HK-2 (cell line): ENCODE data around the gene SHBG.
"Not testable (repeated sequence)": the region's sequence is repeated elsewhere in the genome, so short reads cannot be mapped to it uniquely, and the experiment has no call there.

Source experiments
- DNase-seq: peaks from one replicate; pipeline ENCODE4 v3.0.0-alpha.2; 2018; ENCODE audit not compliant: unreplicated experiment

Gene SHBG

DNA sequence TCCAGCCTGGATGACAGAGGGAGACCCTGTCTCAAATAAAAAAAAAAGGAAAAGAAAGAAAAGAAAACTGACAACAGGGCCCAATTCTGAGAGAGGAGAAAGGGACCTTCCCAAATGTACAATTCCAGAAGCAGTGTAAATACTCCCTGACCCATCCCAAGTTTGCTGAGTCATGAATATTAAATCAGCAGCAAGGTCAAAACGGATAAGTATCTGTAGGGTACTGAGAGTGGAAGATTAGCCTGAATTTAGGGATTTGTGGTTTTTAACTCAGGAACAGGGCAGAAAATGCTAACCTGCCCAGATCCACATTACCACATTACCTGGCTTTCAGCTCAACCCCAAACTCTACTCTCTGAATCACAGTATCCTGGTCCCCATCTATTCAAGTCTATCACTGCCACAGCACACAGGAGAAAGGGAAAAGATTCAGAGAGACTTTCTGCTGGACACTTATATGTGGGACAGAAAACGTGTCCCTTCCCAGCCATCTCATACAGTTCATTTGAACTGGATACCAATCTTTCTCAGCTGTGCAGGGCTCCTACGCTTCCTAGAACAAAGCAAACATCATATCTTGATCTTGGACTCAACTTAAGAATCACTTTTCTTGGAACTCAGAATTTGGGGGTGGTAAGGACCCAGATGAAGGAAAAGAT is 18.2 kb upstream of the SHBG start:
- DNase-seq: no peak

DNA sequence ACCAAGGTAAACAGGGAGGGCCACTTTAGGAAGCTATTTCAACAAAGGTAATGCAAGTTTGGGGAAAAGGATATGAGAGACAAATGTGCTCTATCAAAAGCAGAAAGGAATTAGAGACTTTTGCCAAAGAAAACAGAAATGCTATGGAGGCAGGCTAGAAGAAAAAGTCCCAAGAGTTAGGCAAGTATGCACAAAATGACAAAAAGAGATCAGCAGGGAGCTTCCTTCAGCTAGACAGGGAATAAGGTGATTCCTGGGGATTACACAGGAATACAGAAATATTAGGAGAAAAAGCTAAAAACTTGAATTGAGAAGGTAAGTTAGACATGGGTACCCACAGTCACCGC is 17.7 kb upstream of the SHBG start:
- no peak for DNase-seq

DNA sequence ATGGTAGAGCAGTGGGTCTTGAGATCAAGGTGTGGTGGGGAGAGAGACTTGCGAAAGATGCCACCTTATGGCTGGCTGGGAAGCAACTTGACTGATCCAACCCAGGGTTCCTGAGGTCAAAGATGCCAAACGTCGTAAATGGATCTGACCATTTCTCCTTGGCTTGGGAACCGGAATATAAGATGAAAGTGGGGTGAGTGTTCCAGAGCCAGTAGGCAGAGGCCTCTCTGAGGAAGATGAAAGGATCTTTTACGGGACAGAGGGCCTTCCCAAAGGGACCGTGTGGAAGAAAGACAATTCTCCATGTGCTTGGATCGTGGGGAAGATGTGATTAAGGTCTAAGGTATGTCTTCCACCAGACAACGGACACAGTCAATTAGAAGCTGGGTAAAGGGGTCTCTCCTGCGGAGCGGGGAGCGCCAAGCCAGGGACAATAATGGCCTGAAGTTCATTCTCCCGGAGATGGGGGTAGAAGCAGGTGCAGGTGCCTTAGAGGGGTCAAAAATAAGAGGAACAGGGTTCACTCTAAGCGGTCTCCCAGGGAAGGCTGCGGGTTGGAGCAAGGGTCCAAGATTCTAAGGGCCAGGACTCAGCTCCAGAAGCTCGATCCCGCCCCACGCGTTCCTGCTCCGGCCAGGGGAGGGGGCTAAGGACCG is 16.0 kb upstream of the SHBG start:
- peak; percentile 26 for DNase-seq

DNA sequence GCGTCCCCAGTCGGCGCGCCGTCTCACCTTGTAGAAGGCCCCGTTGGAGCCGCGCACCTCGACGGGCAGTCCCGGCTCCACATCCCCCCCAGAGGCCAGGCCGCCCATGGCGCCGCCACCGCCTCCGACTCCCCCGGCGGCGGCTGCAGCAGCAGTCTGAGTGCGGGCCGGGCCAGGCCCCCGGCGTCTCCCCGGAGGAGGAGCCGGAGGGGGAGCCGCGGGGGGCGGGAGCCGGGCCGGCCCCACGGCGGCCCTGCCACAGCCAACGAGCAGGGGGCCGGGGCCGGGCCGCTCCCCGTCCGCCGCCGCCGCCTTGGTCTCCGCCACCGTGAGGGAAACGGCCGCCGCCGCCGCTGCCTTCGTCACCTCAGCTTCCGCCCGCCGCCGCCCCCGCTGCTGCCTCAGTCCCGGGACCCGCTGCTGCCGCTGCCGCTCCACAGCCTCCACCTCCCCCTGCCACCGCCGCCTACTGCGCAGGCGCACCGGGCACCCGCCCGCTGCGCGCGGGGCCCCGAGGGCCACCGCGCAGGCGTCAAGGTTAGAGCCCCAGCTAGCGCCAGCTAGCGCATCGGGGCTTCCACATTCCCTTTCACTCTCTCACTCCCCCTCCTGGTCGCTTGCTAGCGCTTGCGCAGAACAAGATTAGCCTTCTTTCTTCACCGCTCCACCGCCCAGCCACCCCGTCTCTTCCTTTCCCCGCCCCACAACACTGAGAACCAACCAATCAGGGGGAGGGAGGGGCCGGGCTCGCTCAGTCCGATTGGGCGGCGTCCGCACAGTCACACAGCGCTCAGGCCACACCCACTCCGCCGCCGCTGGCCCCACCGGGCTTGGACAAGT is 15.3 kb upstream of the SHBG start, which contains the start of gene FXR2:
FXR2 (minus strand) TSS at position 473 of the 840 bp plus-strand sequence; CDS start at position 108, 365 bp downstream.
- peak; percentile 100 for DNase-seq

DNA sequence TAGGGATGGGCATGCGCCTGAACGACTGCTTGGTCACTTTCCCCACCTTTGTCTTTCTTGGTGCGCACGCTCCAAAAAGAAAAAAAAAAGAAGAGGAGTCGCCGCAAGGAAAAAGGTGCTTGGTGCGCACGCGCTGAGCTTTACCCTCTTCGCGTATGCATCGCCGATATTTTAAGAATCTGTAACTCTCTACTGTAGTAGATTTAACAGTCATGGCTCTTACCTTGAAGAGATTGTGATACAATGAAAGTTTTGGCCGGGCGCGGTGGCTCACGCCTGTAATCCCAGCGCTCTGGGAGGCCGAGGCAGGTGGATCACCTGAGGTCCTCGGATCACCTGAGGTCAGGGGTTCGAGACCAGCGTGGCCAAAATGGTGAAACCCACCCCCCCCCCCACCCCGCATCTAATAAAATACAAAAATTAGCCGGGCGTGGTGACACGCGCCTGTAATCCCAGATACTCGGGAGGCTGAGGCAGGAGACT is 14.6 kb upstream of the SHBG start:
- no peak for DNase-seq

DNA sequence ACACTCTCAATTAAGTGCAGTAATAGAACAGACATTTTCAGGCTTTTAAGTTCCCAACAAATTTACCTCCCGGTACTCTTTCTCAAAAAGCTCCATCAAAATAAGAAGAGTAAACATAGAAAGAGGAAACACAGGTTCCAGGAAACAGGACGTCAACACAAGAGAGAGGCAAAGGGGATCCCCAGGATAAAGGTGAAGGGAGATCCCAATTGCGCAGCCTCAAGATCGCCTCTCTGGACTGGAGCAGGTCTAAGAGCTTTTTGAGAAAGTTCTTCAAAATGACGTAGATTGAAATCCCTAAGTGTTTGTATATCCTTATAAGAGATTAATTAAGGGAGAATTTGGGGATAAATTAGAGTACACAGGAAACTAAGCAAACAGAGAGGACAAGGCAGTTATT is 11.3 kb upstream of the SHBG start:
- DNase-seq: no peak

DNA sequence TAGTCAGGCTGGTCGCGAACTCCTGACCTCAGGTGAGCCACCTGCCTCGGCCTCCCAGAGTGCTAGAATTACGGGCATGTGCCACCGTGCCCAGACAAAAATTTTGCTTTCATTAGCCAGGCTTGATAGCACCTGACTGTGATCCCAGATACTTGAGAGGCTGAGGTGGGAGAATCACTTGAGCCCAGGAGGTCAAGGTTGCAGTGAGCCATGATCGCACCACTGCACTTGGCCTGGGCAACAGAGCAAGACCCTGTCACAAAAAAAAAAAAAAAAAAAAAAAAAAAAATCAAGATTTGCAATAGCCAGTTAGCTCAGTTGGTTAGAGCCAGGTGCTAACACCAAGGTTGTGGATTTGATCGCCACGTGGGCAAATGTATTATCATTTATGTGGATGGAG is 9.1 kb upstream of the SHBG start:
- DNase-seq: no peak

DNA sequence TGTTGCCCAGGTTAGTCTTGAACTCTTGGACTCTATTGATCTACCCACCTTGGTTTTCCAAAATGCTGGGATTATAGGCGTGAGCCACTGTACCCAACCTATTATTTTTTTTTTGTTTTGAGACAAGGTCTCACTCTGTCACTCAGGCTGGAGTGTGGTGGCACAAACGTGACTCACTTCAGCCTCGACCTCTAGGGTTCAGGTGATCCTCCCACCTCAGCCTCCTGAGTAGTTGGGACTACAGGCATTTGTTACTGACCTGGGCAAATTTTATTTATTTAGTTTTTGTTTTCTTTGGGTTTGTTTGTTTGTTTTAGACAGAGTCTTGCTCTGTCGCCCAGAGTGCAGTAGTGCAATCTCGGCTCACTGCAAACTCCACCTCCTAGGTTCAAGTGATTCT is 6.3 kb upstream of the SHBG start:
- DNase-seq: no peak

DNA sequence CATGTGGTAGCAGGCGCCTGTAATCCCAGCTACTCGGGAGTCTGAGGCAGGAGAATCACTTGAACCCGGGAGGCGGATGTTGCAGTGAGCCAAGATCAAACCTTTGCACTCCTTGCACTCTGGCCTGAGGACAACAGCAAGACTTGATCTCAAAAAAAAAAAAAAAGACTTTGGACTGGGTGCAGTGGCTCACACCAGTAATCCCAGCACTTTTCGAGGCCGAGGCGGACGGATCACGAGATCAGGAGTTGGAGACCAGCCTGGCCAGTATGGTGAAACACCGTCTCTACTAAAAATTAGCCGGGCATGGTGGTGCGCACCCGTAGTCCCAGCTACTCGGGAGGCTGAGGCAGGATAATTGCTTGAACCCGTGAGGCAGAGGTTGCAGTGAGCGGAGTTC is 4.2 kb upstream of the SHBG start:
- not testable (repeated sequence) for DNase-seq

DNA sequence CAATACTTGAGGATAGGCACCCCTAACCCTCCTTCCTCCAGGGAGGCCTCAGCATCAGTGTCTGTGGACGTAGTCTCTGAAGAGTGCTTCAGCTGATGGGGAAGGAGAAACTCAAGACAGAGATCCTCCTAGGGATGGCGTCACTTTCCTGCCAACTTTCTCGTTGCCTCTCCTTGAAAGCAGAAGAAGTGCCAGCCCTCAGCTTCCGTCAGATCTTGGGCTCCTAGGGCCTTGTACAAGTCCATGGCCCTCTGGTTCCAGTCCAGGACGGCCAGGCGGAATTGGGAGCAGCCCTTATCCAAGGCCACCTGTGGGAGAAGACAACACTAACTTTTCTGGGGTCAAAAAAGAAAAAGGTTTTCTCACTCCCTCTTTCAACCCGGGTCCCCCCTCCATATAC is 3.6 kb upstream of the SHBG start:
- no peak for DNase-seq

DNA sequence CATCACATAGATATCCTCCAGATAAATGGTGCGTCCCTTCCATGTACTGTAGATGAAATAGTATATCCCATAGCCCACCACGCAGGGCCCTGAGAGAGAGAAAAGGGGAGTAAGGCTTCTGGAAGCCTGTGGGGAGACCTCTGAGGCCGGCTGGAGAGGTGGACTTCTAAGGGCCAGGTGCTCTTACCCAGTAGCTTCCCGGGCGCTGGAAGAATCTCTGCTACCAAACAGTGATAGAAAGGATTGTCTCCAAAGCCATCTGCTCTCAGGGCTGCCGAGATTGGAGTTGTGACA is 3.0 kb upstream of the SHBG start:
- no peak for DNase-seq

DNA sequence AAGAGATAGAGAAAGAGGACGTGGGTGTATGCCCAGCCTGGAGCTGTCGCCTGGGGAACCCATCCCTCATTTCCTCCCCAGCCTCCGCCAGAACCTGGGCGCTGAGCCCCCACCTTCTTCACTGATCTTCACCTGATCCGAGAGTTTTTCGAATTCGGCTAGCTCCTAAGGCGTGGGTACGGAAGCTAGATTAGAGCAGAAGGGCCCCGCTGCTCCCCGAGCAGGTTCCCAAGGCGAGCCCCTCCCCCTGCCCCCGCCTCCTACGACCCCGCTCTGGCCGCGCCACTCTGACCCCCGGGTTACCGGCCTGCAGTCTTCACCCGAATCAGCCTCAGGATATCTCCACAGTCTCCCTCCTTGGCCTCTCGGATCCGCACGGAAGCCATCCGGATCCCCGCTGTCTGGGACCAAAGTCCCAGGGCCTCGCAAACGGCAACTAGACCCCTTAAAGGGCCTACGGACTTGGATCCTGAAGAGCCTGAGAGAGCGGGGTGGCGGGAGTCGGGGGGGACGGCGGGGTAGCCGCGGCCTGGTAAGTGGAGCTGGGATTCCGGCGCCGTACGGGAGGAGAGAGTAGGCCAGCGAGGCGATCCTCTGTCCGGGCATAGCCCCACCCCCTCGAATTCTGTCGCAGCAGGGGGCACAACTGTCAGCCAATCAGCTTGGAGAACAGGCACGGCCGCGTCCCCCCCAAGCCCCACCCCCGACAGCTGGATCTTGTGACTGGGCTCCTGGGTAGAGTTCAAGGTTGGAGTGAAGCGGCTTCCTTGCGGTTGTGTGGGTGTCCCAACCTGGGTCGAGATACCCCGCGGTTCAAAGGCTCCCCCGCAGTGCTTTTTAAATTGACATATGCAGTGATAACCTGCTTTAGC is 2.4 kb upstream of the SHBG start, which contains the start of gene SAT2:
SAT2 (minus strand) TSS at position 572 of the 872 bp plus-strand sequence; CDS start at position 386, 186 bp downstream.
- DNase-seq: peak; percentile 97

DNA sequence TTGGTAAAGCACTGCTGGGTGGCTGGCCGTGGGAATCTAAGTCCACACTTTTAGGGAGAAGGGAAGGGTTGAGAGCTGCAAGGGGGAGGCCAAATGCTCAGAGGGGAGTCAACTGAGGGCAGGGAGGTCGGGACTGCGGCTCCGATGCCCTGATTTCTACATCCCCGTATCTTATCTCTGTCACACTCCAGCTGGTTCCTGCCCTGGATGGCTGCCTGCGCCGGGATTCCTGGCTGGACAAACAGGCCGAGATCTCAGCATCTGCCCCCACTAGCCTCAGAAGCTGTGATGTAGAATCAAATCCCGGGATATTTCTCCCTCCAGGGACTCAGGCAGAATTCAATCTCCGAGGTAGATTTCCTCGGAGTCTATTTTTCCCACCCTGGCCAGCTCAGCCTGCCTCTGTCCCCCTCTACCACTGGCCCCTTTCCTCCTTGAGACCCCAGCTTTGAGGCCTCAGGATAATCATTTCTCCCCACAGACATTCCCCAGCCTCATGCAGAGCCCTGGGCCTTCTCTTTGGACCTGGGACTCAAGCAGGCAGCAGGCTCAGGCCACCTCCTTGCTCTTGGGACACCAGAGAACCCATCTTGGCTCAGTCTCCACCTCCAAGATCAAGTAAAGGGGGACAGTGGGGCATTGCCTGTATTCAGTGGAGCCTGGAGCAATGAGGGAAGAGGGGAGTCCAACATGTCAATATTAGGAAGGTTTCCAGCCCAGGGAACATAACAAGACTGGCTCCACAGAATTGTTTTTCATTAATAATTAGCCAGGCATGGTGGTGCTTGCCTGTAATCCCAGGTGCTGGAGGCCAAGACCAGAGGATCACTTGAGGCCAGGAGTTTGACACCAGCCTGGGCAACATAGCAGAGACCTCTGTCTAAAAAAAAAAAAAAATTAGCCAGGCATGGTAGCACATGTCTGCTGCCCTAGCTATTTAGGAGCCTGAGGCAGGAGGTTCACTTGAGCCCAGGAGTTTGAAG is 1.8 kb downstream of the SHBG start:
- no peak for DNase-seq

DNA sequence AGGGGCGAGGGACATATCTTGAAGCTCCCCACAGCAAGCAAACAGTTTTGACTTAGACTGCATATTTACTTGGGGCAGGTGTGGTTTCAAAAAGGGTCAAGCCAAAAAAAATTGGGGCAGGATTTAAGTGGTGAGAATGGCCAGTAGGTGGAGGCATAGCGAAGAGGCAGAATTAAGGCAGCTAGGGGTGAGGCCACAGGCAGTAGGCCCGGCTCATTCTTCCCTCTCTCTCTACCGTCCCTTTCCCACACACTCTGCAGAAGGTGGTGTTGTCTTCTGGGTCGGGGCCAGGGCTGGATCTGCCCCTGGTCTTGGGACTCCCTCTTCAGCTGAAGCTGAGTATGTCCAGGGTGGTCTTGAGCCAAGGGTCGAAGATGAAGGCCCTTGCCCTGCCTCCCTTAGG is 2.6 kb downstream of the SHBG start:
- DNase-seq: peak; percentile 27

DNA sequence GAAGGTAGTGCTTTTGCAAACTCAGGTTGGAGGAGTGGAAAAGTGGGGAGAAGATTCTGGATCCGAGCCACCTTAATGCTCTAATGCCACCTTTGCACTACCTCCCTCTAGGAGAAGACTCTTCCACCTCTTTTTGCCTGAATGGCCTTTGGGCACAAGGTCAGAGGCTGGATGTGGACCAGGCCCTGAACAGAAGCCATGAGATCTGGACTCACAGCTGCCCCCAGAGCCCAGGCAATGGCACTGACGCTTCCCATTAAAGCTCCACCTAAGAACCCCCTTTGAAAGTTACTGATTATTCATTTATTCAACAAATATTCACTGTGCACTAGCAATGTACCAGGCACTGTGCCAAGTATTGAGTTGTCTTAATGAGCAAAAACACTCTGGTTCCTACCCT is 3.2 kb downstream of the SHBG start:
- no peak for DNase-seq

DNA sequence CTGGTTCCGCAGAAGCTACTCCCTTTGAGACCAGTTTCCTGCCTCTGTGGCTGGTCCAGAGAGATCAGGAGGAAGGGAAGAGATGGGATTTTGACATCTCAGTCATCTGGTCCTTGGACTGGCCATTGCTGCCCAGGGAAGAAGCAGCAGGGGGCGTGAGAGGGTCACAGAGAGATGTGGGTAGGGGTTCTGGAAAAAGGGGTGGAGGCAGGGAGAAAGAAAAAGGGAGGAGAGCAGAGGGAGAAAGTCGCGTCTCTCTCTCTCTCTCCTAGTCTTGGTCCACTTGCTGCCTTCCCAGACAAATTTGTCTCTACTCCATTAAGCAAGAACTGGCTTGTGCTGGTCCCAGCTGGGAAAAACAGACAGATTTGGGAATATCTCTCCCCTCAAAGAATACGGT is 4.4 kb downstream of the SHBG start:
- DNase-seq: peak; percentile 34

DNA sequence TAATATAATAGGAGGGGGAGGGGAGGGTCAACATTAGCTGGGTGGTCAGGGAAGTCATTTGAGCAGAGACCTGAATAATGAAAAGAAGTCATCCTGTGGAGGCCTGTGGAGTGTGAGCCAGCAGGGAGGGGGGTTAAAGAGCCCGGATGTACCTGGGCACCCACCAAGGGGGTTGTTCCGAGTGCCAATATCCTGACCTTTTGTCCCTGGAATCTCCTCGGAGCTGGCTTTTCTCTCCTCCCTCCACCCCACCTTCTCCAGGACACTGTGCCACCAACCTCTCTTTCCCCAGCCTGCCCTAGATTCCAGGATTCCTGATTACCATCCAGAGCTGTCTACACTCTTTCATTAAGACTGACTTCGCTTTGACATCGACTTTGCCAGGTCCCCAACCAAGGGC is 6.2 kb downstream of the SHBG start:
- DNase-seq: no peak

DNA sequence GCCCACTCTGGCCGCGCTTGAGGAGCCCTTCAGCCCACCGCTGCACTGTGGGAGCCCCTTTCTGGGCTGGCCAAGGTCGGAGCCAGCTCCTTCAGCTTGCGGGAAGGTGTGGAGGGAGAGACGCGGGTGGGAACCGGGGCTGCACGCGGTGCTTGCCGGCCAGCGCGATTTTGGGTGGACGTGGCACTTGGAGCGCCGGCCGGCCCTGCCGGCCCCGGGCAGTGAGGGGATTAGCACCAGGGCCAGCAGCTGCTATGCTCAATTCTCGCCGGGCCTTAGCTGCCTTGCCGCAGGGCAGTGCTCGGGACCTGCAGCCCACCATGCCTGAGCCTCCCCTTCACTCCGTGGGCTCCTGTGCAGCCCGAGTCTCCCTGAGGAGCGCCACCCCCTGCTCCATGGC is 10.8 kb downstream of the SHBG start:
- no peak for DNase-seq

DNA sequence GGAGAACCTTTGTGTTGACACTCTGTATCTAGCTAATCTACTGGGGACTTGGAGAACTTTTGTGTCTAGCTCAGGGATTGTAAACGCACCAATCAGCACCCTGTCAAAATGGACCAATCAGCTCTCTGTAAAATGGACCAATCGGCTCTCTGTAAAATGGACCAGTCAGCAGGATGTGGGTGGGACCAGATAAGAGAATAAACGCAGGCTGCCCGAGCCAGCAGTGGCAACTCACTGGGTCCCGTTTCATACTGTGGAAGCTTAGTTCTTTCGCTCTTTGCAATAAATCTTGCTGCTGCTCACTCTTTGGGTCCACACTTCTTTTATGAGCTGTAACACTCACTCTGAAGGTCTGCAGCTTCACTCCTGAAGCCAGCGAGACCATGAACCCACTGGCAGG is 11.7 kb downstream of the SHBG start:
- not testable (repeated sequence) for DNase-seq

DNA sequence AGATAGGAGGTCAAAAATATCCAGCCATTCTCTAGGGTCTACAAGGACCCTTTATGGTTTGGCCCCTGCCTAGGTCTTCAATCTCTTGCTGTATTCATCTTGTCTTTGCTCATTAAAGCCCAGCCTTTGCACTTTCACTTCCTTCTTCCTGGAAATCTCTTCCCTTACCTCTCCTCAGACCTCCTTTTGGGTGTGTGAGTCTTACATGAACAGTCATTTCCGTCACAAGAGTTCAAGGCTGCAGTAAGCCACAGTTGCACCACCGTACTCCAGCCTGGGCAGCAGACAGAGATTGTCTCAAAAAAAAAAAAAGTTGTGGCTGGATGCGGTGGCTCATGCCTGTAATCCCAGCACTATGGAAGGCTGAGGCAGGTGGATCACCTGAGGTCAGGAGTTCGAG is 14.8 kb downstream of the SHBG start:
- DNase-seq: no peak

DNA sequence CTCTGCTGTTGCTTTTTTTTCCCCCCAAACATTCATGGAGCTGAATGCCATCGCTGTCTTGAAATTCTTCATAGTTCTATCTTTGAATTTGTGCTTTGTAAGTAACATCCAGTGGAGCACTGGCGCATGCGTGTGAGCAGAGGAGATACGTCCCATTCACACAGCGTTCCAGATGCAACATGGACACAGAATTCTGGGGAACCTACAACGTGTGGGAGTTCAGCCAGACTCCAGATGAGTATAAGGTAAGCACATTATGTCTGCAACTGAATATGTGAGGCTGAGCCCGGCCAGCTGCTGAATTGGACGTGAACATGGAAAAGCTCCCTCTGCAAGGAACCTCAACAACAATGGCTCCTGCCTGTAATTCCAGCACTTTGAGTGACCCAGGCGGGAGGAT is 16.5 kb downstream of the SHBG start:
- DNase-seq: no peak
